Measurements from ENCODE around the gene SPOPL. TPM values are rescaled to one million over a fixed set of nuclear protein-coding genes. Genes with fewer than 3 reads are reported as not detected.

Gene SPOPL
- total RNA-seq, 1 experiment from 2014 or later: 13.6 TPM

DNA sequence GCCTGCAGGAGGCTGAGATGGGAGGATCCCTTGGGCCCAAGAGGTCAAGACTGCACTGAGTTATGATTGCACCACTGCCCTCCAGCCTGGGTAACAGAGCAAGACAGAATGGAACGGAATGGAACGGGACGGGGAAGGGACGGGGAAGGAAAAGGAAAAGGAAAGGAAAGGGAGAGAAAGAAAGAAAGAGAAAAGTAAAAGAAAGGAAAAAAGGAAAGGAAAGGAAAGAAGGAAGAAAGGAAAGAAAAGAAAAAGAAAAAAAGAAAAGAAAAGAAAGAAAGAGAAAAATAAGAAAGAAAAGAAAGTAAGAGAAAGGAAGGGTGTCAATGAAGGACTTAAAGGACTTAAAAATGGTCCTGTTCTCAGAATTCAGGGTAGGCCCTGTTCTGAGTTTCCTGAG is 4.3 kb upstream of the SPOPL start:
- no peak for DNase-seq
- Histone ChIP-seq H2BK20ac (ENCODE audit: low read depth, low read length, poor library complexity, severe bottlenecking) (no peak overlapping the region), H2BK5ac (ENCODE audit: insufficient read length, low read length) (no peak overlapping the region), H3K14ac (ENCODE audit: insufficient read depth, low read length) (no peak overlapping the region), H3K23me2 (ENCODE audit: insufficient read length, low read depth, low read length, poor library complexity, severe bottlenecking) (peaks cover 5% of the 10 kb centered on the region), H4K20me1 (ENCODE audit: control insufficient read depth, insufficient read depth, insufficient read length) (no peaks in the 10 kb centered on the region), H2BK15ac (ENCODE audit: low read depth, low read length) (no peak overlapping the region), H3K79me2 (ENCODE audit: insufficient read depth, low read length) (no peaks in the 10 kb centered on the region), H3K56ac (ENCODE audit: insufficient read length, low read depth, low read length) (no peak overlapping the region), H2BK120ac (ENCODE audit: low read depth, low read length, poor library complexity, severe bottlenecking) (no peak overlapping the region), H3K4me1 (ENCODE audit: insufficient read depth, low read length) (no peaks in the 10 kb centered on the region), H3T11ph (ENCODE audit: low read length) (no peak overlapping the region), H2AFZ (ENCODE audit: low read length) (no peak overlapping the region), H4K5ac (ENCODE audit: insufficient read length, low read depth, low read length) (no peak overlapping the region), H4K8ac (replicated peaks; ENCODE audit: insufficient read length, low read depth, low read length) (no peak overlapping the region), H3K18ac (ENCODE audit: insufficient read length, low read depth, low read length) (no peak overlapping the region), H4K91ac (ENCODE audit: insufficient read length, low read depth, low read length) (no peak overlapping the region), H2BK12ac (ENCODE audit: insufficient read length, low read depth, low read length) (no peak overlapping the region), H3K27ac (ENCODE audit: insufficient read length, low read depth, low read length) (no peak overlapping the region), H3K79me1 (ENCODE audit: insufficient read depth, low read depth, low read length, poor library complexity, severe bottlenecking) (no peaks in the 10 kb centered on the region), H3K4me2 (ENCODE audit: insufficient read depth, insufficient read length, low read length) (no peak overlapping the region), H3K9me3 (ENCODE audit: control insufficient read depth, low read depth, low read length) (no peaks in the 10 kb centered on the region), H2AK5ac (ENCODE audit: insufficient read length, low read length) (no peak overlapping the region), H3K4ac (ENCODE audit: low read depth, low read length) (no peak overlapping the region), H3K27me3 (ENCODE audit: insufficient read depth, low read length) (no peaks in the 10 kb centered on the region), H3K9ac (ENCODE audit: extremely low read depth, insufficient read length, low read length) (no peak overlapping the region), H3K23ac (ENCODE audit: insufficient read length, low read depth, low read length) (no peak overlapping the region)
- TF ChIP-seq, protein P1, sequence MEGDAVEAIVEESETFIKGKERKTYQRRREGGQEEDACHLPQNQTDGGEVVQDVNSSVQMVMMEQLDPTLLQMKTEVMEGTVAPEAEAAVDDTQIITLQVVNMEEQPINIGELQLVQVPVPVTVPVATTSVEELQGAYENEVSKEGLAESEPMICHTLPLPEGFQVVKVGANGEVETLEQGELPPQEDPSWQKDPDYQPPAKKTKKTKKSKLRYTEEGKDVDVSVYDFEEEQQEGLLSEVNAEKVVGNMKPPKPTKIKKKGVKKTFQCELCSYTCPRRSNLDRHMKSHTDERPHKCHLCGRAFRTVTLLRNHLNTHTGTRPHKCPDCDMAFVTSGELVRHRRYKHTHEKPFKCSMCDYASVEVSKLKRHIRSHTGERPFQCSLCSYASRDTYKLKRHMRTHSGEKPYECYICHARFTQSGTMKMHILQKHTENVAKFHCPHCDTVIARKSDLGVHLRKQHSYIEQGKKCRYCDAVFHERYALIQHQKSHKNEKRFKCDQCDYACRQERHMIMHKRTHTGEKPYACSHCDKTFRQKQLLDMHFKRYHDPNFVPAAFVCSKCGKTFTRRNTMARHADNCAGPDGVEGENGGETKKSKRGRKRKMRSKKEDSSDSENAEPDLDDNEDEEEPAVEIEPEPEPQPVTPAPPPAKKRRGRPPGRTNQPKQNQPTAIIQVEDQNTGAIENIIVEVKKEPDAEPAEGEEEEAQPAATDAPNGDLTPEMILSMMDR (conservative IDR thresholded peaks at IDR 0.05): no peak
- 100% methylated on average over 3 of the region's 4 CpGs for WGBS (ENCODE audit: extremely low coverage, insufficient read length, low lambda C conversion rate)
- H3K36me3 Mint-ChIP-seq (ENCODE audit: insufficient read depth in 1 of 3, low read depth in 3 of 3): peaks cover 0 to 5% (median 1%) of the 10 kb centered on the region in 3 experiments; a peak in 2 of 7 replicates
- H3K27ac Mint-ChIP-seq: no peak overlapping the region
- H3K4me3 Mint-ChIP-seq: no peak overlapping the region
- H3K9me3 Mint-ChIP-seq: no peaks in the 10 kb centered on the region
- peaks cover 25 to 32% of the 10 kb centered on the region in 2 experiments for H3K4me1 Mint-ChIP-seq
- H3K27me3 Mint-ChIP-seq (ENCODE audit: low read depth): no peaks in the 10 kb centered on the region; the same call in 1 of the 2 replicates
